ENCODE data around the gene PSMC2.
"Not testable (repeated sequence)": the region's sequence is repeated elsewhere in the genome, so short reads cannot be mapped to it uniquely, and the experiment has no call there.

DNA sequence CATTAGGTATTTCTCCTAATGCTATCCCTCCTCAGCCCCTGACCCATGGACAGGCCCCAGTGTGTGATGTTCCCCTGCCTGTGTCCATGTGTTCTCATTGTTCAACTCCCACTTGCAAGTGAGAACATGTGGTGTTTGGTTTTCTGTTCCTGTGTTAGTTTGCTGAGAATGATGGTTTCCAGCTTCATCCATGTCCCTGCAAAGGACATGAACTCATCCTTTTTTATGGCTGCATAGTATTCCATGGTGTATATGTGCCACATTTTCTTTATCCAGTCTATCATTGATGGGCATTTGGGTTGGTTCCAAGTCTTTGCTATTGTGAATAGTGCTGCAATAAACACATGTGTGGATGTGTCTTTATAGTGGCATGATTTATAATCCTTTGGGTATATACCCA, 52.2 kb downstream of the PSMC2 start:
- TF ChIP-seq, protein P1, sequence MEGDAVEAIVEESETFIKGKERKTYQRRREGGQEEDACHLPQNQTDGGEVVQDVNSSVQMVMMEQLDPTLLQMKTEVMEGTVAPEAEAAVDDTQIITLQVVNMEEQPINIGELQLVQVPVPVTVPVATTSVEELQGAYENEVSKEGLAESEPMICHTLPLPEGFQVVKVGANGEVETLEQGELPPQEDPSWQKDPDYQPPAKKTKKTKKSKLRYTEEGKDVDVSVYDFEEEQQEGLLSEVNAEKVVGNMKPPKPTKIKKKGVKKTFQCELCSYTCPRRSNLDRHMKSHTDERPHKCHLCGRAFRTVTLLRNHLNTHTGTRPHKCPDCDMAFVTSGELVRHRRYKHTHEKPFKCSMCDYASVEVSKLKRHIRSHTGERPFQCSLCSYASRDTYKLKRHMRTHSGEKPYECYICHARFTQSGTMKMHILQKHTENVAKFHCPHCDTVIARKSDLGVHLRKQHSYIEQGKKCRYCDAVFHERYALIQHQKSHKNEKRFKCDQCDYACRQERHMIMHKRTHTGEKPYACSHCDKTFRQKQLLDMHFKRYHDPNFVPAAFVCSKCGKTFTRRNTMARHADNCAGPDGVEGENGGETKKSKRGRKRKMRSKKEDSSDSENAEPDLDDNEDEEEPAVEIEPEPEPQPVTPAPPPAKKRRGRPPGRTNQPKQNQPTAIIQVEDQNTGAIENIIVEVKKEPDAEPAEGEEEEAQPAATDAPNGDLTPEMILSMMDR (IDR thresholded peaks at IDR 0.05), result not testable (repeated sequence)
- not testable (repeated sequence) for TF ChIP-seq POLR2A, EP300 (IDR thresholded peaks at IDR 0.05)
